Stimulated activated CD8-positive, alpha-beta memory T cell treated with anti-CD3 and anti-CD28 coated beads, Interleukin-4, amount 100 ng/mL, for 4 hours (primary cell): Measurements from ENCODE around the gene ELK1.
"Not testable (repeated sequence)": the region's sequence is repeated elsewhere in the genome, so short reads cannot be mapped to it uniquely, and the experiment has no call there.

Experiments
- DNase-seq, 2 donors: peaks; one replicate each; pipeline ENCODE4 v3.0.0-alpha.2; 2020; ENCODE audit warnings: low read depth in 2 of 2, low spot score in 1 of 2

ELK1 gene, protein sequence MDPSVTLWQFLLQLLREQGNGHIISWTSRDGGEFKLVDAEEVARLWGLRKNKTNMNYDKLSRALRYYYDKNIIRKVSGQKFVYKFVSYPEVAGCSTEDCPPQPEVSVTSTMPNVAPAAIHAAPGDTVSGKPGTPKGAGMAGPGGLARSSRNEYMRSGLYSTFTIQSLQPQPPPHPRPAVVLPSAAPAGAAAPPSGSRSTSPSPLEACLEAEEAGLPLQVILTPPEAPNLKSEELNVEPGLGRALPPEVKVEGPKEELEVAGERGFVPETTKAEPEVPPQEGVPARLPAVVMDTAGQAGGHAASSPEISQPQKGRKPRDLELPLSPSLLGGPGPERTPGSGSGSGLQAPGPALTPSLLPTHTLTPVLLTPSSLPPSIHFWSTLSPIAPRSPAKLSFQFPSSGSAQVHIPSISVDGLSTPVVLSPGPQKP

DNA sequence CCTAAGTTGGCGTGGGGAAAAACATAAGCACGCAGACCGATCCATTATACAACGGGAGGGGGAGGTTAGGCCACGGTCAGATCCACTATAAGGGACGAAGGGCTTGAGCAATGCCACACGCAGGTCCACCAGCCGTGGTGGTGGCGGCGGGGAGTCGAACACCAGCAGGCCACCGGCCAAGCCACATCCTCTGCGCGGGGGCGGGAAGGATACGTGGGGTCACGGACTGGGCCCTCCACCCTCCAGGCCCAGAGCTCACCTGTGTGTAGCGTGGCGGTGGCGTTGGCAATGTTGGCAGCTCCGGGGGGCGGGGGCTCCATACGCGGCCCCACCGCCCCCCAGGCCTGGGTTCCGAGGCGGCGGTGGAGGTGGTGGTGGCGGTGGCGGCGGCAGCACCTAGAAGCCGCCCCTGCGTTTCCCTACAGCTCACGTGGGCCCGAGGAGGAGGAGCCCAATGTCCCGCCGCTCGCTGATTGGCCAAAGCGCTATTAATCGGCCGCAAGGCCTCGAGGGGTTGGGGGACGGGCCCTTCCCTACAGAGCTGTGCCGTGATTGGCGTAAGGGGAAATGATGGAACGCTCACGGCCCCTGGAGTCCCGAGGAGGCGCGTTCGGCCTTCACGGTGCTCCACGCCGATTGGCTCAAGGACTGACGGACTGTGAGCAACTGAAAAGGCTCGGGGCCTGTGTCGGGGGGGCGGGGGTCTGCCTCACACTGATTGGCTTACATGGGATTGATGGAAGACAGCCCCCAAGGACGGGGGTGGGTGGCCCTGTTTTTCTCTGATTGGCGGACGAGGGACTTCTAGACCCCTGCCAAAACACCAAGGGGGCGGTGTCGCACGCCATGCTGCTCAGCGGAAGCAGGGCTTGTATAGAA is at the start of gene ELK1:
TSS of gene ELK1 (minus strand) at position 400 of the 879 bp plus-strand sequence. CDS start 9,122 bp downstream, outside the sequence.
- DNase-seq, result peak; percentile 66 to 79

DNA sequence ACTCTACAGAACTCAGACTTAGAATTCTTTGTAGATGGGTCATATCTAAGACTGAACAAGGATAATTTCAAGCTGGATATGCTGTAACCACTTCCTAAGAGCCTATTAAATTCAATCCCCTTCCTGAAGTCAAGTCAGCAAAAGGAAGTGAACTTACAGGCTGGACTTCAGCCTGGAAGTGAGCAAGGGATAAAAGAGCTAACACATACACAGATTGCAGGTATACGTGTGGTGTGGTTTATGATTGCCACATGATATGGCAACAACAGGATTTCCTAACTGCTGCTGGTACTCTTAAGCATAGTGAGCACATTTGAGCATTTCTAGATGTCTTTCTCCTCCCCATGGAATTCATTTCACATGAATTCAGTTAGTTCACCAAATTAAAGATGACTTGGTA is 46.8 kb upstream of the ELK1 start:
- DNase-seq, result no peak

DNA sequence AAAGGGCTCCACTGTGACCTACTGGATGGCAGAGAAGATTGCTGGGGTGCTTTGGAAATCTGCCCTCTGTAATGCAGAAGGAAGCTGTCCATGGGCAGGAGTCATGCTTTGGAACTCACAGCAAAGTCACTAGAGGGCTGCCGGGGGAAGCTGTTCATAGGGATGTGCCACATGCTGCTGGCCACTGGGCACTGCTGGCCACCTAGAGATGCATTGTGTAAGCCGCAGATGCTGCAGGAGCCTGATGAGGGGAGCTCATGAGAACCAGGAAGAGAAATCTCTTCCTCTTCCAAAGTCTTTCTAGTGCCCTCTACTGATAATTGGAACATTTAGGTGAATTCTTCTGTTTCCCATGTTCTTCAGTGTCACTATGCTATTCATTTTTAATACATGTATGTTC is 39.8 kb upstream of the ELK1 start:
- no peak for DNase-seq

DNA sequence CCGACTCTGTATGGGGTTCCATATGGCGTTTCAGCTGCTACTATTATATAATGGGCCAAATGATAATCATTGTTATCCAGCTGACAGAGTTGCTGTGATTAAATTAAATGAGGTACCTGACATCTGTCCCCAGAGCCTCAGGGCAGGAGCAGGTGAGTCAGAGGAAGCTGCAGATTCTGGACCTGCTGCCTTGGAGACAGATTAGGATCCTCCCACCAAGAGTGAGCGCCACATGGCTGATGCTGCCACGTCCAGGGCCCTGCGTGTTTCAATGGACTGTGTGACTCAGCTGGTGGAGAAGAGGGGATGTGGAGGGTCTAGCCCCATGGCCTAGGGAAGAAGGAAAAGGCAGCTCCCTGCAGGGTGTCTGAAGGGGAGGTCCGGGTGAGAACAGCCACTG is 36.9 kb upstream of the ELK1 start:
- DNase-seq, result no peak

DNA sequence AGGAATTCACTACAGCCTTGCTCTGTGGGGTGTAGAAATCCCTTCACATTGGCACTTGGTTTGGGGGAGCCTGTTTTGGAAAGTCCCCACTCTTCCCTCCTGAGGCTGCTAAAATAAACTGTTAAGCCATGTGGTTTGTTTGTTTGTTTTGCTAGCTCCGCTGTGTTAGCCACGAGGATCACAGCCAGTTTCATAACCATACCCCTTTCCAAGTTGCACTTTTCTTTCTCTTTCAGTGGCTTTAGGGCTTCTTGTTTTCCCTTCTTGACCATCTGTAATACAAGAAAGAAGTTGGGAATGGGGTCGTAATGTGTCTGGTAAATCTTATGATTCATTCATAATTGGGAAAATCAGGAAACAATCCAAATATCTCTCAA is 33.5 kb upstream of the ELK1 start:
- no peak for DNase-seq

DNA sequence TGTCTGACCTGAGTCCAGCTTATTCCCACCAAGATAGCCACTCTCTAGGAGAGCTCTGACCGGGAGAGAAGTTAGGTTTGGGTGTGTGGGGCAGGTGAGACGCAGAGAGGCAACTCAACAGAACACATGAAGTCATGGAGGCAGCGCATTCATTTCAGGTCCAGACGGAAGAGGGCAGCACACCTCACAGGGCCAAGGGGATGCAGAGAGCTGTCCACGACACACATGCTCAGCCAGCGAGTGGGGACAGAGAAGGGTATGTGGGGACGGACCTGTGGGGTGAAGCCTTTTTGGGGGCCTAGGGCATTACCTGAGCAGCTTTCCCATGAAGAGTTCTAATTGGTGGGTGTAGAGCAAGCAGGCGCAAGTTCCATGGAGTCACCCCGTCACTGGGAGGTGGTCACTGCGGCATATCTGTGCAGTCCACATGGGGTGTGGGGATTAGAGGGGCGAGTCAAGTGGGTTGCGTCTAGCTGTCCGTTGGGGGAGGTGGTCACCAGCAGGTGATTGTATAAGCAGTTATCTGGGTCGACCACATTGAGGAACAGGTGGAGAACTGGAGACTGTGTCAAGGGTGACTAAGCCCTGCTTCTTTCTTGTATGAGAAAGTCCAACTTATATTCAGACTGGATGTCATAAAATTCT is 32.9 kb upstream of the ELK1 start:
- DNase-seq, result no peak

DNA sequence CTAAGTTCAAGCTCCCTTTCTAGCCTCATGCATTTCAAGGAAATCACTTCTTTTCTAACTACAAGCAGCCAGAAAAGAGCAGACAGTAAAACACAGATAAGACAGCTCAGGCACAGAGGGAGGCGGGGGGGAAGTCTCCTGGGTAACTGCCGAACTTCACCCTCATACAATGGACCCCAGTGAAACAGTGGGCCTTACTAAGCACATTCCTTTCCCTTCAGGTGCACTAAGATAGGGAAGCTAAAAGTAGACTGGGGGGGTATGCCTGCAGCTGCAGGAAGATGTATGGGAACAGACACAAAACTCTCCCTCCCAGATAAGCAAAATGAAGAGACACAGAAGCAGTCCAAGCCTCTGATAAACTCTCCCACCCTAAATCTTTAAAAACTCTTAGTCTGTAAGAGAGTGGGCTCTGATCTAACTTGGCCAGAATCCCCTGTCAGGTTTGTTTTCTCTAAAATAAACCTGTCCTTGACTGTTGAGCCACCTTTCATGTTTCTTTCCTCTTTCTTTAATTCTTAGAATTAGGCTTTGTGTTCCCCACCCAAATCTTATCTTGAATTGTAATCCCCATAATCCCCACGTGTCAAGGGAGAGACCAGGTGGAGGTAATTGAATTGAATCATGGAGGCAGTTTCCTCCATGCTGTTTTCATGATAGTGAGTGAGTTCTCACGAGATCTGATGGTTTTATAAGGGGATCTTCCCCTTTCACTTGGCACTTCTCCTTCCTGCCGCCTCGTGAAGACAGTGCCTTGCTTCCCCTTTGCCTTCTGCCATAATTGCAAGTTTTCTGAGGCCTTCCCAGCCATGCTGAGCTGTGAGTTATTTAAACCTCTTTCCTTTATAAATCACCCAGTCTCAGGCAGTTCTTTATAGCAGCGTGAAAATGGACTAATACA is 25.8 kb upstream of the ELK1 start:
- not testable (repeated sequence) for DNase-seq

DNA sequence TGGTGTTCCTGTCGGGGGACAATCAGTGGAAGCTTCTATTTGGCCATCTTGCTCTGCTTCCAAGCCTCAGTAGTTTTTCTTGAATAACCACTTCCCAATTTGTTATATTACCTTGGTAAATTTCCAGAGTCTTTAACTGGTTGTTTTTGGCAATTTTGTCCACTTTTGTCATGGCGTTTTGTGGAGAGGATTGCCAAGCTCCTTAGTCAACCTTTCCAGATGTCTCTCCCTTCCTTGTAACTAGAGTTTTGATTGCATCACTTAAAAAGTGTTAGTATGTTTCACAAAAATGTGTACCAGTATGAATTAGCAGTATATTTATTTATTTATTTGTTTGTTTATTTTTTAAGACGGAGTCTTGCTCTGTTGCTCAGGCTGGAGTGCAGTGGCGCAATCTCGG is 24.4 kb upstream of the ELK1 start:
- no peak for DNase-seq

DNA sequence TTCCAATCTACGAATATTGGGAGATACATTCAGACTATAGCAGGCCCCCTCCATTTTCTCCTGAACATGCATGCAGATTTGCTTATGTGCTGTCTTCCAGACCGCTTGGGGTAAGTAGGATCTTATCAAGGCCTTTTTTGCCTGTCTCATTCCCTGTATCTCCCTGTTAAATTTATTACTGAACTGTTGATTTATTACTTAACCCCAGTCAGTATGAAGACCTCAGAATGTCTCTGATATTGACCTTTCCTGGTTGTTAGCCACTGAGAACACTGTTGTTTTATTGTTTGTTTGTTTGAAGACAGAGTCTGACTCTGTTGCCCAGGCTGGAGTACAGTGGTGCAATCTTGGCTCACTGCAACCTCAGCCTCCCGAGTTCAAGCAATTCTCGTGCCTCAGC is 15.4 kb upstream of the ELK1 start:
- DNase-seq, result not testable (repeated sequence)

DNA sequence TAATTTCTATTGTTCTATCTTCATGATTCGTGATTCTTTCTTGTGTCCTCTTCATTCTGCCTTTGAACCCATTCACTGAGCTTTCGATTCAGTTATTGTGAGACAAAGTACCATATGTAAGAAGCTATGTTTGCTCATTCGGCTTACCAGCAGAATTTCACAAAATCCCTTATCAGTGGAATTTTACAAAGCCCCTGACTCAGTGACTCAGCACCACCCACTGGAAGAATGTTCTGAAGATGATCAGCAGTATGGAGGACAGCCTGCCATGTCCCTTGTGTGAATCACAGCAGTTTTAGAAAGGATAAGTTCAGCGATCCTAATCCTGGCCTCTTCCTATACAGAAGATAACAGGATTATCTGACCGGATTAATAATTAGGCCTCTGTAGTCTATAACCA is 14.4 kb upstream of the ELK1 start:
- no peak for DNase-seq

DNA sequence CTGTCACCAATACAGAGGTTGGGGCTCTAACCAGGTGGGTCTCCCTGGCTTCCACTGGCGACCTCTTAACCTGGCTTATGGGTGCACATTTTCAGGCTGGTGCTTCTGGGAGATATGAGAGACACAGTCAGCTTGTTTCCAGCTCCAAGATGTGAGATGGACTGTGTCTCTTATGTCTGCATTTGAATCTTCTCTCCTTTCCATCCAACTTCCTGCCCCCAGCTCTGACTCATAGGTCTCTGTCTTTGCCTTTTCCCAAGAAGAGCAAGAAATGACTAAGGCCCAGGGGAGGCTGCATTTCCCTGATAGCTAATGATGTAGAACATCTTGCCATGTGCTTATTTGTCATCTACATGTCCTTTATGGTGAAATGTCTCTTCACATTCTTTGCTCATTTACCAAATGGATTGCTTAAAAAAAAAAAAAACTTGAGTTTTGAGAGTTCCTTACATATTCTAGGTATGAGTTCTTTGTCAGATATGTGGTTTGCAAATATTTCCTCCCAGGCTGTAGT is 11.8 kb upstream of the ELK1 start:
- no peak for DNase-seq

DNA sequence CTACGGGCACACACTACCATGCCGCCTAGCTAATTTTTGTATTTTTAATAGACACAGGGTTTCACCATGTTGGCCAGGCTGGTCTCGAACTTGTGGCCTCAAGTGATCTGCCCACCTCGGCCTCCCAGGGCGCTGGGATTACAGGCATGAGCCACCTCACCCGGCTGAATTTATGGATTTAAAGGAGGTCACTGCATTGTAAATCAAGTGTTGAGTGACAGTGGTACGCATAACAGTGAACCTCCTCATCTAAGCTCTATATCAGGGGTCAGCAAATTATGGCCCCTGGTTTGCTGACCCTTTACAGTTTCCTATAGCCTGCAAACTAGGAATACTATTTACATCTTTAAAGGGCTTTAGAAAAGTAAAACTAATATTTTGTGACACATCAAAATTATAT is 11.2 kb upstream of the ELK1 start:
- no peak for DNase-seq

DNA sequence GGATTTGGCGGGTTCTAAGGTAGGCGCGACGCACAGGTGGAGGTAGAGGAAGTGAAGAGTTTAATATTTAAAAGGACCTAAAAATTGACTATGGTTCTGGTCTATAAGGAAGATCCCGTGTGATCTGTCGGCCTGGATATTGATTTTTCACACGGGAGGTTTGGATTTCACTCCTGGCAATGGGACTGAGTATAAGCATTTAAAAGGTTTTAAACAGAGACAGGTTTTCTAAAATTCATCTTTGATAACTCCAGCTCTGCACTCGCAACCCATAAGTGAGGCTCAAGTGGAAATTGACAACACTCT is 9.0 kb upstream of the ELK1 start:
- no peak for DNase-seq

DNA sequence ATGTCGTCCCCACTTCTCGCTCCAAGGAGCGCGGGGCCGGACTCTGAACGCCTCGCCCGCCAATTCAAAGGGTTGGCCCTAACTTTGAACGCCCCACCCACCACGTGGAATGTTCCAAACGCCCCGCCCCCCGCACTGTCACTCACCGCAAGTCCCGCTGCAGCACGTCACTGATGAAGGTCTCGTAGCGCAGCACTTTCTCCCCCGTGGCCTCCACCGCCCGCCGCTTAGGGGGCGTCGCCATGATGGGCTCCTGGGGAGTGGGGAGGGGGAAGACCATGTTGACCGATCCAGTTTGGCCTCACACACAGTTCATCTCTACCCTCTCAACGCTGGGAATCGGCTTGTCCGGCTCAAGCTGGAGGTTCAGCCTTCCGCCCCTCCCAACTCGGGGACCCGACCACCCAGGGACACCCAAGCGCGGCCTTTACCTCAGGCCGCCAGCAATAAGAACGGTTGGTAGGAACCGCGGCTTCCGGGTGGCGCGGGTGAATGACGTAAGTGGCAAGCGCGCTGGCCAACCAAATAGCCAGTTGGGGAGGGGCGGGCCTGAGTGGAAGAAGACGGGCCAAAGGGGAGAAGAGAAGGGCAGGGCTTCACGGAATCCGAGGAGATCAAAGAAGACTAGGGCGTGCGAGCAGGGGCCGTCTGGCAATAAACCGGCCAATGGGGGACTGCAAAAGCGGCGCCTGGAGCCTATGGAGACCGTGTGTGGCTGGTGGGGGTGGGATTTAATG is 8.5 kb upstream of the ELK1 start, which contains the start of gene UXT:
TSS of gene UXT (minus strand) at position 497 of the 737 bp plus-strand sequence. CDS start at position 244, 253 bp downstream.
- DNase-seq, result peak; percentile 81 to 83

DNA sequence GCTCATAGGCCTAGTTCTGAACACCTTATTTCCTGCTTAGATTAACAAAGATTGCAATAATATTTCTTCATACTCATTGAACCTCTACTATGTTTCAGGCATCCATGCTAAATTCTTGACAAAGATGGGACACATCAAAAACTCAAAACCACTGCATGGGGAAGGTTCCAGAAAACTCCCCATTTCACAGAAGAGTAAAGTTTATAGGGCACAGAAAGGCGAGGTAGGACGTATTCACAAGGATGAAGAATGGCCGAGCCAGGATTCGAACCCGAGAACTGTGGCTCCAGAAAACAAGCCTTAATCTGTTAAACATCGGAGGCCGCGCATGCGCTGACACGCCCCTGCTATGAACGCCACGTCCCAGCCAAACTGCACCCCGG is 7.9 kb upstream of the ELK1 start:
- no peak for DNase-seq

DNA sequence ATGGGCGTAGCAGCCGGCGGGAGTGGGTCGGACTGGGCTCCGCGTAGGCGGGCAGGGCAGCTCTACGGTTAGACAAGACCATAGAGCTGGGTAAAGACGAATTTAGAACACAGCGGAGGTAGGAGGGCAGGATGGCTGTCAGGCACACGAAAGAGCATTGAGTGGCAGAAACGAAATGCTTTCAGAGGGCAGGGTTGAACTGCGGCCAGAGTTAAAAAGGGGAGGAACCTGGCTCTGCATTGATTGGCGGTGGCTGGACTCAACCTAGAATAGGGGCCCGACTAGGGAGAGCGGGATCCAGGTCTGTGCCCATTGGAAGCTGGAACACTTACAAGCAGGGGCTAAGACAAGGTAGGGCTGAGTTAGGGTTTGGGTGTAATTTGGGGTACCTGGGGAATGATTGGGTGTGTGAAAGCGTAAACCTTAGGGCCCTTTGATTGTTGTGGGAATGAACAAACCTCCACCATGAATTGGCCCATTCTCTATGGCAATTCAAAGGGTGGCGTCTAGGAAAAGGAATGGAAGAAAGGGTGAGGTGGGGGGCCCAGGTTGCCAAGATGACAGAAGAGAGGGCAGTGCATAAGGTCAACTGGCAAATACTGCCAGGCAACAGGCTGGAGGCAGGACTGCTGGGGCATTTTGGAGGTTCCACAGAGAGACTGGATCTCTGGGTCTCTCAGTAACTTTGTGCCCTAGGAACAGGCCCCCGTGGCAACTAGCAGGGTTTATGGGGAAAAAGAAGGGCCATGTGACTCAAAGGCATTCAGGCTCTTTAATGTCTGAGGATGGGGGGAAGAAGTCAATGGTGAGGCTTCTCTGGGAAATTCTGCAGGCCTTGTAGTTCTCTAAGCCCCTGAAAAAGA is 911 bp upstream of the ELK1 start:
- DNase-seq, result no peak

DNA sequence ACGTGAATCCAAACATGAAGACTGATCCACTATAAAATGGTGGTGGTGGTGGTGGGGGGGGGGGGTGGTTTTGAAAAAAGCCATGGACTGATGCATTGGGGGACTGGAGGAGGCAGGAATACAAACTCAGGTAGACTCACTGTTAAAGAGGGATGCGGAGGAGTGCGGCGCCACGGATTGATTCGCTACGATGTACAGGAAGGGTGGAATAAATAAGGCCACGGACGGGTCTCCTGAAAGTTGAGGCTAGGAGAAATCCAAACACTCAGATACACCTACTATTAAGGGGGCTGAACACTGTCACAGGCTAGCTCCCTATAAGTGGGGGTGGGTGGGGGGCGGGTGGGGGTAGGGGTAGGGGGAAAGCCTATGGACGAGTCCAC is 591 bp downstream of the ELK1 start:
- no peak for DNase-seq

DNA sequence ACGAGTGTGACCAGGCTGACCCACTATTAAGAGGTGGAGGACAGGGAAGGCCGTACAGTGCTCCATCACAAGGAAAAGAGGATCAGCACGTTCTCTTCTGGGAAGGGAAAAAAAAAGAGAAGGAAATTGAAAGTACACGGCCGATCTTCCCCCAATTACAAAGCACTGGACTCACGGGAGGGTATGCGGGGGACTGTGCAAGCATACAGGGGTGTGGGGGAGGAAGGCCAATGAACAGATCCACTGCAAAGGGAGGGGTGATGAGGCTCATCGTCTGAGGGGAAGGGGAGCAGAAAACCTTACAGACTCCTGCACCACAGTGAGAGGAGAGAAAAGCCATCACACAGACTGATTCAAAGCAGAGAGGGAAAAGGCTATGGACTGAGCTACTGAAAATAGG is 1.1 kb downstream of the ELK1 start:
- DNase-seq, result no peak

DNA sequence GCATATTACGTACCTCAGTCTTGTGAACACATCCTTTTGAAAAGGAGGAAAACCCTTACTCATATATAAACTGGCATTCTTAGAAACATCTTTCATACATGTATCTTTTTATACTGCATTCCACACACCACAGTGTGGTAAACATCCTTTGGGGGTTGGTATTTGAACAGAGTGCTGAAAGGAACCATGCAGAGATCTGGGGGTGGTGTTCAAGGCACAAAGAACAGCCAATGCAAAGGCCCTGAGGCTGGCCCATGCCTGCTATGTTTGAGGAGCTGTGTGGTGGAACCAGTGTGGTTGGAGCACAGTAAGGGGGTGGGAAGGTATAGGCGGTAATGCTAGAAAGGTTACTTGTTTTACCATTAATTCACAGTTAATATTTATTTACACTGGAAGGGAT is 2.0 kb downstream of the ELK1 start:
- DNase-seq, result no peak
